Left cardiac atrium (tissue), 4 donors: ENCODE measurements around the gene DLL1. TPM values are rescaled to one million over a fixed set of nuclear protein-coding genes. Genes with fewer than 3 reads are reported as not detected.
"Not testable (repeated sequence)": the region's sequence is repeated elsewhere in the genome, so short reads cannot be mapped to it uniquely, and the experiment has no call there.

Experiments
- ATAC-seq, 2 donors: fragments of 200-7000 bp; cut with Tn5 transposase; one replicate each; pipeline ENCODE4 v1.9.1; 2020; ENCODE audit warnings: mild to moderate bottlenecking in 2 of 2, moderate library complexity in 2 of 2
- DNase-seq: peaks from one replicate; pipeline ENCODE4 v3.0.0-alpha.2; 2020
- intact Hi-C, 2 donors: fragments of 100-400 bp; cut with DNase I; formaldehyde crosslinking; loops; one replicate each; pipeline versions ENCODE4 v1.14.1 to v1.15.1; 2022 to 2023
- total RNA-seq, 2 donors: library from RNA; stranded (reverse); fragmentation: NEBNext Ultra II Directional; extraction: Animal tissue kit (Norgen Biotek cat#: 25700); gene quantifications; one replicate each; pipeline ENCODE4 v1.2.1, GENCODE V29; 2021
- donor health status: DM: no; HTN: yes; CAD: no.
- donor health status: DM: no; HTN: yes; CAD: no; lungs with severe emphysema.
- donor health status: DM: yes; HTN: yes; CAD: no.
- donor health status: Dilated cardiomyopathy.

The DLL1 gene
- total RNA-seq, 2 donors from 2014 or later: 19.0 to 26.8 TPM

DNA sequence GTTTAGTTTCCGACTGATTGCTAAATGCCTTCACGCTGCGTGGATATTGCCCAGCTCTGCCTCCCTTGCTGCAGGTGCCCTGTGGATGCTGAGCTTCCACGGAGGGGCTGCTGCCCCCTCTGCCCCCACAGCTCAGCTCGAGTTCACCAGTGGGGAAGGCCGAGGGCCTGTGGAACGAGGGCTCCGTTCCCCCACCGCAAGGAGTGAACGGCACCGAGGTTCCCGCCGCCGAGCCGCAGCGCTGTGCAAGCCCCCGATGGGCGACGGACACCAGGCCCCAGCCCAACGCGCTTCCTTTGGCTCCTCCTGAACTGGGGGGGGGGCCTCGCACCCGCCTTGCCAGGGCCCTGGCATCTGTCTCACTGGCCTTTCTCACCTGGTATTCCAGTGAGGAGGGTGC is 17.7 kb downstream of the DLL1 start:
- intact Hi-C loops: no loop called here
- ATAC-seq: no peak
- no peak for DNase-seq

- intact Hi-C loops: no loop called here
- DNase-seq (no peak), ATAC-seq (no peak)
These were observed 18.4 kb downstream of the DLL1 start for GRCh38 chr6:170272341-170273065.

DNA sequence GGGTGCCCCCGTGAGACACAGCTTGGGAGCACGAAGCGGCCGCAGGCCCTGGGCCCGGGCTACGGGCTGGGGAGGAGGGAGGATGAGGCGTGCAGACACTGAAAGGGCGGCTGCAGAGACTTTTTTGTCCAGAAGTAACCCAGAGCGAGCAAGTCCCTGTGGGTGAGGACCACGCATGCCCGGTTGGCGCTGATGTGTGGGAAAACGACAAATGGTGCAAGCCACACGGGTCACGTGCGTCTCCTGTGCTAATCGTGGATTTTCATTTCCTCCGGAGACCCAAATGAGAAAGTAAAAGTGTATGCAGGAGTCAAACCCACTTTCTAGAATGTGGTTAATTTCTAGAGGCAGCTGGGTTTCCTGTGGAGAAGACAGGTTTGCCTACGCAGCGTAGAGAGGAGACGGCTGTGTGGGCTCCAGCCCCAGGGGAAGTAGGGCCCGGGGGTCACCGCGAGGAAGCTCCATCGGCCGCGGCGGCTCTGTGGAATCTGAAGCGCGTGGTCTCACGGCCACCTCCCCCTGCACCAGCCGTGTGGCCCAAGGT is 19.0 kb downstream of the DLL1 start:
- intact Hi-C loops: no loop called here
- ATAC-seq: peak in 1 of 2 donors; percentile 18
- no peak for DNase-seq

DNA sequence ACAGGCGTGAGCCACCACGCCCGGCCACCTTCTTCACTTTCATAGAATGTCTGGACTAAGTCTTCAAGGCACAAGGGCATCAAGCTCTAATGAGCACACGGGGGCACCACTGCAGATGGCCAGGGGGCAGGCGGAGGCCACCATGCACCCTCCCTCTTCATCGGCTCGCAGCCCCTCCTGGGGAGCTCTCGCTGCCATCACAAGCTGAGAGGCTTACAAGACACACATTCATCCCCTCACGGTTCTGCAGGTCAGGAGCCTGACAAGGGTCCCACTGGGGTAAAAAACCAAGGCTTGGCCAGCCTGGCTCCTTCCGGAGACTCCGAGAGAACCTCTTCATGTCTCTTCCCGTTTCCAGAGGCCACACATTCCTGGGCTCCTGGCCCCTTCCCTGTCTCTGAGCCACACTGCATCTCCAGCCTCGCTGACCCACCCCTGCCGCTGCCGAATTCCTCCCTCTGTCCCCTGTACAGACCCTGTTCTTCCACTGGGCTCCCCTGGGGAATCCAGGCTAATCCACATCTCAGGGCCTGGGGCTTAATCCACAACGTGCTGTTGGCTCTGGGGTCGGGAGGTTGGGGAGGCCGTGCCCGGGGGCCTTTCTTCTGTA is 19.8 kb downstream of the DLL1 start:
- DNase-seq (peak; percentile 7), ATAC-seq (no peak)
- intact Hi-C loops: no loop called here

GRCh38 chr6:170269846-170270541 is 20.9 kb downstream of the DLL1 start:
- DNase-seq (peak; percentile 7), ATAC-seq (no peak)
- intact Hi-C loops: no loop called here

DNA sequence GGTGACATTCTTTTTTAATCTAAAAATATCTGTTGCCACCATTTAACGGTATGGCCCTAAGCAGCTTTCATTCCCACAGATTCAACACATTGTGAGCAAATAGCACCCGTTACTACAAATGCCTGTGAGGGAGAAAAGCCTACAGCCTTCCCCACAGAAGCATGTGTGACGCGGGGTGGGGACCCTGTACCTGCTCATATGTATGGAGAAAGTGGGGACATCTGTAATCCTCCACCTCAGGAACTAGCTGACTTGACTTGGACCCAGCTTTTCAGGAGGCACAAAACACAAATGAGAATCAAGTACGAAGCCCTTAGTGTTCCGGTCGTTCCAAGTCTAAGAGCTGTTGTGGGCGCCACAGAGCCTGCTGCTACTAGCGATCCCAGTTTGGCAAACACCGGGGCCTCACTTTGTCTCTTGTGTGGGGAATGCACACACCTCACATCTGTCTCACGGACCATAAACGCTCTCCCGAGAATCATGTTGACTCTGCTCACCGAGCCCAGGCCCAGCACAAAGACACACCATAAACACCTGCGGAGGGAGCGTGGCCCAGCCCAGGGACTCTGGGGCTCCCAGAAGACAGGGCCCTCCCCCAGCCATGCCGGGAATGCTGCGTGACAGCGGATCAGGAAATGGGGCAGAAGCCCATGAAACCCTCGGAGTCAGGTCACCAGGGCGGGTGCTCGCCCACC is 21.6 kb downstream of the DLL1 start:
- intact Hi-C loops: no loop called here
- peak; percentile 12 for DNase-seq
- ATAC-seq: no peak

- peak; percentile 12 for DNase-seq
- intact Hi-C loops: no loop called here
- no peak for ATAC-seq
These were observed 22.4 kb downstream of the DLL1 start for GRCh38 chr6:170268216-170269129.

DNA sequence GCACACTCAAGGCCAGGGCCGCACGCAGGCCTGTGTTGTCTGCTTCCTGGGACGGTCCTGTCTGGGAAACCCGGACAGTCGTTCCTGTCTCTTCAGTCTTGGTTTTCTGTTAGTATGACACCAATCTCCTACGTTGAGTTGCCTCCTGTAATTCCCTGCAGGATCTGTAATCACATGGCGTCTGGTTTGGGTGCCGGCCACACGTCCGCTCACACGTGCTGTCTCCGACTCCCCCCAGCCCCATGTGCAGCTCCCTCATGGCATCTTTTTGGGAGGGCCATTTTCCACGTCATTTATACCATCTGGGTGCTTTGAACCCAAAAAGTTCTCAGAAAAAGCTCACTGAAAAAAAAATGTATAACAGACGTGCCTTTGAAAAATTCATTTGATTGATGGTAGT is 23.2 kb downstream of the DLL1 start:
- intact Hi-C loops: no loop called here
- ATAC-seq (no peak), DNase-seq (peak; percentile 5)

GRCh38 chr6:170266061-170266825 is 24.6 kb downstream of the DLL1 start:
- peak; percentile 51 to 62 for ATAC-seq
- intact Hi-C loops: no loop called here
- peak; percentile 42 for DNase-seq

- intact Hi-C loops: no loop called here
- DNase-seq (peak; percentile 80), ATAC-seq (peak; percentile 81 to 84)
These were observed 25.2 kb downstream of the DLL1 start for GRCh38 chr6:170265655-170266054.

- DNase-seq: peak; percentile 2
- intact Hi-C loops, ATAC-seq: not testable (repeated sequence)
These were observed 26.2 kb downstream of the DLL1 start for GRCh38 chr6:170264644-170265043.

GRCh38 chr6:170264086-170264485 is 26.8 kb downstream of the DLL1 start:
- no peak for DNase-seq
- intact Hi-C loops: no loop called here
- ATAC-seq: no peak

- intact Hi-C loops: no loop called here
- ATAC-seq: no peak
- DNase-seq: no peak
These were observed 27.5 kb downstream of the DLL1 start for GRCh38 chr6:170263410-170263809.

DNA sequence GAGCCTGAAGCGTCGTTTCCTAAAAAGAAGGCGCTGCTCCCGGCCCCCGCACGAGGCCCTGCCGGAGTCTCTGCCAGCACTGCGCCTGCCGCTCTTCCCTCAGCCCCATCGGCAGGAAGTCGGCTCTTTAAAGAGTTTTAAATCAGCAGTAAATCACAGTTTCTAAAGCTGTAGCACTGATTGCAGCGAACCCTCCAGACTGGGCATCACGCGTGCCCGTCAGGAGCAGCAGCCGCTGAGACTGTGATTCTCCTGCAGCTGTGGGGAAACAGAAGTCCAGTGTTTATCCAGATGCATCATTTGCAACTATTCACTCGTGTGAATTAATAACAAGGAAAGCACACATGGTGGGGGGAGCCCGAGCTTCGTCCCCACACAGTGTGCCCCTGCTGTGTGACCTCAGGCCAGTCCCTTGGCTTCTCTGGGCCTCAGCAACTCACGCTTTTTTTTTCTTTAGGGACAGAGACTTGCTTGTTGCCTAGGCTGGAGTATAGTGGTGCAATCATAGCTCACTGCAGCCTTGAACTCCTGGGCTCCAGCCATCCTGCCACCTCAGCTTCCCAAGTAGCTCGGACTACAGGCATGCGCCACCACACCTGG is 28.3 kb downstream of the DLL1 start:
- DNase-seq (no peak), ATAC-seq (no peak)
- intact Hi-C loops: no loop called here

GRCh38 chr6:170261643-170262488 is 29.0 kb downstream of the DLL1 start:
- intact Hi-C loops: no loop called here
- ATAC-seq (no peak), DNase-seq (no peak)

DNA sequence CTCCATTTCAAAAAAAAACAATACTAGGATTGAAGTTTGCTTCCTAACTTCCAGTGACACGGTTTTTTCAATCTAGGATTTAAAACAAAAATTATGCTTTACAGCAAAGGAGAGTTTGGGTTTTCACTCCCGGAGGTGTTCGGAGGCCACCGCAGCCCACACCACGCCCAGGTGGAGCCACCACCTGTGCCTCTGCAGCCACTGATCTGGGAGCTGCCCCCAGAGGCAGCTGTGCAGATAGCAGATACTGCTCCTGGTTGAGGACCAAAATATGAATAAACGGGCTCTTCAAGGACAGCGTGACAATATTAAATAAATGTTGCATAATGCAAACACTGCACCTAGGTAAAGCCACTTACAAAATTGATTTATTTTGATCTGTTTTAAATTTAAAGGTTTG is 30.2 kb downstream of the DLL1 start:
- ATAC-seq (no peak), DNase-seq (no peak)
- intact Hi-C loops: no loop called here

- ATAC-seq (no peak), DNase-seq (peak; percentile 7)
- intact Hi-C loops: no loop called here
These were observed 31.6 kb downstream of the DLL1 start for GRCh38 chr6:170259278-170259677.
